ENCODE measurements around the gene SLC44A4. TPM values are rescaled to one million over a fixed set of nuclear protein-coding genes. Genes with fewer than 3 reads are reported as not detected.

The SLC44A4 gene
- total RNA-seq, 1 experiment from 2014 or later, result 3.8 TPM

DNA sequence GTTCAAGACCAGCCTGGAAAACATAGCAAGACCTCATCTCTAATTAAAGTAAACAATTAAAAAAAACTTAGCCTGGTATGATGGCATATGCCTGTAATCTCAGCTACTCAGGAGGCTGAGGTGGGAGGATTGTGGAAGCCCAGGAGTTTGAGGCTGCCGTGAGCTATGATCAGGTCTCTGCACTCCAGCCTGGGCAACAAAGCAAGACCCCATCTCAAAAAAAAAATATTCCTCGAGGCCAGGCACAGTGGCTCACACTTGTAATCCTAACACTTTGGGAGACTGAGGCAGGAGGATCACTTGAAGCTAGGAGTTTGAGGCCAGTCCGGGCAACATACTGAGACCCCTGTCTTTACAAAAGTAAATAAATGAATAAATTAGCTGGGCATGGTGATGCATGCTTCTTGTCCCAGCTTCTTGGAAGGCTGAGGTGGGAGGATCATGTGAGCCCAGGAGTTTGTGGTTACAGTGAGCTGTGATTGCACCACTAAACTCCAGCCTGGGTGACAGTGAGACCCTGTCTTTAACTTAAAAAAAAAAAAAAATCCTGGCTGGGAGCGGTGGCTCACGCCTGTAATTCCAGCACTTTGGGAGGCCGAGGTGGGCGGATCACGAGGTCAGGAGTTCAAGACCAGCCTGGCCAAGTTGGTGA lies 39.4 kb upstream of the SLC44A4 start:
- H3K56ac ChIP-seq (ENCODE audit: insufficient read length, low read depth, low read length), result no peak overlapping the region
- H3K18ac ChIP-seq (ENCODE audit: insufficient read length, low read depth, low read length), result no peak overlapping the region
- no peaks in the 10 kb centered on the region for H4K20me1 ChIP-seq (ENCODE audit: control insufficient read depth, insufficient read depth, insufficient read length)
- no peak overlapping the region for H3K27ac Mint-ChIP-seq
- no peak overlapping the region for H3K27ac ChIP-seq (ENCODE audit: insufficient read length, low read depth, low read length)
- H2AFZ ChIP-seq (ENCODE audit: low read length), result no peak overlapping the region
- H3K9me3 ChIP-seq (ENCODE audit: control insufficient read depth, low read depth, low read length), result no peaks in the 10 kb centered on the region
- H3K23me2 ChIP-seq (ENCODE audit: insufficient read length, low read depth, low read length, poor library complexity, severe bottlenecking), result no peaks in the 10 kb centered on the region
- no peak overlapping the region for H2BK5ac ChIP-seq (ENCODE audit: insufficient read length, low read length)
- H4K8ac ChIP-seq (replicated peaks; ENCODE audit: insufficient read length, low read depth, low read length), result no peak overlapping the region
- H4K91ac ChIP-seq (ENCODE audit: insufficient read length, low read depth, low read length), result no peak overlapping the region
- no CpG with 5 or more reads among the region's 8 CpGs for WGBS (ENCODE audit: extremely low coverage, insufficient read length, low lambda C conversion rate)
- no peak overlapping the region for H2BK120ac ChIP-seq (ENCODE audit: low read depth, low read length, poor library complexity, severe bottlenecking)
- H4K5ac ChIP-seq (ENCODE audit: insufficient read length, low read depth, low read length), result no peak overlapping the region
- H3K27me3 Mint-ChIP-seq (ENCODE audit: low read depth), result no peaks in the 10 kb centered on the region
- H3K4me2 ChIP-seq (ENCODE audit: insufficient read depth, insufficient read length, low read length), result no peak overlapping the region
- no peak overlapping the region for H2BK15ac ChIP-seq (ENCODE audit: low read depth, low read length)
- 0 out of 4 replicates have a peak, but pooled peaks cover 0 to 2% of the 10 kb centered on the region in 2 experiments for H3K4me1 Mint-ChIP-seq
- no peaks in the 10 kb centered on the region for H3K4me1 ChIP-seq (ENCODE audit: insufficient read depth, low read length)
- no peak overlapping the region for H3K4ac ChIP-seq (ENCODE audit: low read depth, low read length)
- no peak overlapping the region for H2BK12ac ChIP-seq (ENCODE audit: insufficient read length, low read depth, low read length)
- no peak overlapping the region for H2BK20ac ChIP-seq (ENCODE audit: low read depth, low read length, poor library complexity, severe bottlenecking)
- no peak overlapping the region for H3K23ac ChIP-seq (ENCODE audit: insufficient read length, low read depth, low read length)
- H3K9me3 Mint-ChIP-seq, result no peaks in the 10 kb centered on the region
- DNase-seq, result no peak
- no peak overlapping the region for H3K4me3 Mint-ChIP-seq
- no peaks in the 10 kb centered on the region for H3K36me3 Mint-ChIP-seq (ENCODE audit: insufficient read depth in 1 of 3, low read depth in 3 of 3)
- H3K79me2 ChIP-seq (ENCODE audit: insufficient read depth, low read length), result no peaks in the 10 kb centered on the region
- no peak overlapping the region for H3K14ac ChIP-seq (ENCODE audit: insufficient read depth, low read length)
- no peaks in the 10 kb centered on the region for H3K79me1 ChIP-seq (ENCODE audit: insufficient read depth, low read depth, low read length, poor library complexity, severe bottlenecking)
- H3K9ac ChIP-seq (ENCODE audit: extremely low read depth, insufficient read length, low read length), result no peak overlapping the region
- no peak overlapping the region for H3T11ph ChIP-seq (ENCODE audit: low read length)
- no peak overlapping the region for H2AK5ac ChIP-seq (ENCODE audit: insufficient read length, low read length)
- H3K27me3 ChIP-seq (ENCODE audit: insufficient read depth, low read length), result no peaks in the 10 kb centered on the region
- TF ChIP-seq, protein P1, sequence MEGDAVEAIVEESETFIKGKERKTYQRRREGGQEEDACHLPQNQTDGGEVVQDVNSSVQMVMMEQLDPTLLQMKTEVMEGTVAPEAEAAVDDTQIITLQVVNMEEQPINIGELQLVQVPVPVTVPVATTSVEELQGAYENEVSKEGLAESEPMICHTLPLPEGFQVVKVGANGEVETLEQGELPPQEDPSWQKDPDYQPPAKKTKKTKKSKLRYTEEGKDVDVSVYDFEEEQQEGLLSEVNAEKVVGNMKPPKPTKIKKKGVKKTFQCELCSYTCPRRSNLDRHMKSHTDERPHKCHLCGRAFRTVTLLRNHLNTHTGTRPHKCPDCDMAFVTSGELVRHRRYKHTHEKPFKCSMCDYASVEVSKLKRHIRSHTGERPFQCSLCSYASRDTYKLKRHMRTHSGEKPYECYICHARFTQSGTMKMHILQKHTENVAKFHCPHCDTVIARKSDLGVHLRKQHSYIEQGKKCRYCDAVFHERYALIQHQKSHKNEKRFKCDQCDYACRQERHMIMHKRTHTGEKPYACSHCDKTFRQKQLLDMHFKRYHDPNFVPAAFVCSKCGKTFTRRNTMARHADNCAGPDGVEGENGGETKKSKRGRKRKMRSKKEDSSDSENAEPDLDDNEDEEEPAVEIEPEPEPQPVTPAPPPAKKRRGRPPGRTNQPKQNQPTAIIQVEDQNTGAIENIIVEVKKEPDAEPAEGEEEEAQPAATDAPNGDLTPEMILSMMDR (conservative IDR thresholded peaks at IDR 0.05), result no peak
